ENCODE results near the gene UNC45A. TPM values are rescaled to one million over a fixed set of nuclear protein-coding genes. Genes with fewer than 3 reads are reported as not detected.
"Not testable (repeated sequence)": the region's sequence is repeated elsewhere in the genome, so short reads cannot be mapped to it uniquely, and the experiment has no call there.

UNC45A gene
- total RNA-seq, 1 experiment from 2014 or later: 63.1 TPM

DNA sequence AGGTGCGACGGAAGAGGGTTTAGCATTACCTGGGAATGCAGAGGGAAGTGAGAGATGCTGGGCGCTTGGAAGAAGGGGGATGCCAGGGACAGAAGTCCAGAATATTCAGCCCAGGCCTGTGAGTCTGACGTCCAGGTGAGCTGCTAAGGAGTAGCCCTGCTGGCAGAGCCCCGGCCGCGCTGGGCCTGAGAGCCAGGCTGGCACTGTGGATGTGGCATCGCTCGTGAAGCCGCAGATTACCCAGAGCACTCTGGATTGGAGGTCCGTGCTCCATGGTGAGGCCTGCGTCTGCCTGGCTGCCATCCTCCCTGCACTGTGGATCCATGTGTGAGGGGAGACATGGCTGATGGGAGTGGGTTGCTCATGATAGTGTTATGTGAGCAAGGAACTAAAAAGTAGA lies 17.5 kb upstream of the UNC45A start:
- ChIA-PET POLR2A (interaction anchor here (1.9 kb wide), 1 partner anchor 12 kb away, joined by 6 read pairs; no protein-coding TSS in a partner anchor), CTCF (interaction anchor here (0.6 kb wide), 1 partner anchor 16 kb away, joined by 3 read pairs; no protein-coding TSS in a partner anchor)
- BruUV-seq (replicated peaks): no TSS peak
- intact Hi-C loops (cut with micrococcal nuclease): no loop called here
- Mint-ChIP-seq H3K4me1 (ENCODE audit: insufficient read depth, unreplicated experiment) (no peaks in the 10 kb centered on the region), H3K36me3 (ENCODE audit: insufficient read depth, unreplicated experiment) (peaks cover 44% of the 10 kb centered on the region), H3K27ac (ENCODE audit: low read depth, unreplicated experiment) (no peak overlapping the region), H3K9me3 (ENCODE audit: unreplicated experiment) (no peaks in the 10 kb centered on the region), H3K4me3 (ENCODE audit: unreplicated experiment) (no peak overlapping the region), H3K27me3 (ENCODE audit: insufficient read depth, unreplicated experiment) (no peaks in the 10 kb centered on the region)
- TF ChIP-seq, protein P1, sequence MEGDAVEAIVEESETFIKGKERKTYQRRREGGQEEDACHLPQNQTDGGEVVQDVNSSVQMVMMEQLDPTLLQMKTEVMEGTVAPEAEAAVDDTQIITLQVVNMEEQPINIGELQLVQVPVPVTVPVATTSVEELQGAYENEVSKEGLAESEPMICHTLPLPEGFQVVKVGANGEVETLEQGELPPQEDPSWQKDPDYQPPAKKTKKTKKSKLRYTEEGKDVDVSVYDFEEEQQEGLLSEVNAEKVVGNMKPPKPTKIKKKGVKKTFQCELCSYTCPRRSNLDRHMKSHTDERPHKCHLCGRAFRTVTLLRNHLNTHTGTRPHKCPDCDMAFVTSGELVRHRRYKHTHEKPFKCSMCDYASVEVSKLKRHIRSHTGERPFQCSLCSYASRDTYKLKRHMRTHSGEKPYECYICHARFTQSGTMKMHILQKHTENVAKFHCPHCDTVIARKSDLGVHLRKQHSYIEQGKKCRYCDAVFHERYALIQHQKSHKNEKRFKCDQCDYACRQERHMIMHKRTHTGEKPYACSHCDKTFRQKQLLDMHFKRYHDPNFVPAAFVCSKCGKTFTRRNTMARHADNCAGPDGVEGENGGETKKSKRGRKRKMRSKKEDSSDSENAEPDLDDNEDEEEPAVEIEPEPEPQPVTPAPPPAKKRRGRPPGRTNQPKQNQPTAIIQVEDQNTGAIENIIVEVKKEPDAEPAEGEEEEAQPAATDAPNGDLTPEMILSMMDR (IDR thresholded peaks at IDR 0.05; ENCODE audit: unreplicated experiment): no peak
- no peak for DNase-seq (ENCODE audit: unreplicated experiment)

- POLR2A ChIA-PET: interaction anchor here (1.0 to 1.9 kb wide), 2 partner anchors 11 to 14 kb away, joined by 3 to 6 read pairs; partner anchors contain the start of gene HDDC3
Measured at GRCh38 chr15:90918034-90918788, 16.9 kb upstream of the UNC45A start.

DNA sequence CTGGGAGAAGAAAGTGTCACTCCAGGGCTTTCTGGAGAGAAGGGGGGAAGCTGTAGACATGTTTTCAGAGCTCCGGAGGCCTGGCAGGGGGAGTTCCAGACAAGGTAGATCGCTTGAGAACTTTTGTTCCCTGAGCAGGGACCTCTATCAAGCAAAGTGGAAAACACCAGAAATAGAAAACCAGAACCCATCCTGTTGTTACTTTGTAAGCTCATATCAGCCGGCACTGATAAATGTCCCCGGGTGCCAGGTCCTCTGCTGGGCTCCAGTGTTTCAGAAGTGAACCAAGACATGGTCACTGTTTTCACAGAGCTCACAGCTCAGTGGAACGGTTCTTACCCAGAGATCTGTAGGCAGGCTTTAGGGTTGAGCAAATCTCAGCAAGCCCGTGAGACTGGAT lies 16.2 kb upstream of the UNC45A start:
- no peaks in the 10 kb centered on the region for H3K4me1 Mint-ChIP-seq (ENCODE audit: insufficient read depth, unreplicated experiment)
- no TSS peak for BruUV-seq (replicated peaks)
- intact Hi-C loops (cut with micrococcal nuclease): no loop called here
- H3K36me3 Mint-ChIP-seq (ENCODE audit: insufficient read depth, unreplicated experiment): peaks cover 49% of the 10 kb centered on the region
- H3K9me3 Mint-ChIP-seq (ENCODE audit: unreplicated experiment): no peaks in the 10 kb centered on the region
- ChIA-PET POLR2A (interaction anchor here (1.0 to 1.9 kb wide), 2 partner anchors 11 to 13 kb away, joined by 3 to 6 read pairs; partner anchors contain the start of gene HDDC3), CTCF (interaction anchor here (0.5 to 1.2 kb wide), 2 partner anchors 12 to 14 kb away, joined by 3 to 4 read pairs; partner anchors contain the start of gene HDDC3)
- no peak overlapping the region for H3K27ac Mint-ChIP-seq (ENCODE audit: low read depth, unreplicated experiment)
- no peak overlapping the region for H3K4me3 Mint-ChIP-seq (ENCODE audit: unreplicated experiment)
- no peak for DNase-seq (ENCODE audit: unreplicated experiment)
- TF ChIP-seq, protein P1 (IDR thresholded peaks at IDR 0.05; ENCODE audit: unreplicated experiment): no peak
- no peaks in the 10 kb centered on the region for H3K27me3 Mint-ChIP-seq (ENCODE audit: insufficient read depth, unreplicated experiment)

More at GRCh38 chr15:90918034-90918788, 16.9 kb upstream of the UNC45A start:
- no TSS peak for BruUV-seq (replicated peaks)
- TF ChIP-seq, protein P1 (IDR thresholded peaks at IDR 0.05; ENCODE audit: unreplicated experiment): no peak
- peaks cover 47% of the 10 kb centered on the region for H3K36me3 Mint-ChIP-seq (ENCODE audit: insufficient read depth, unreplicated experiment)
- H3K27ac Mint-ChIP-seq (ENCODE audit: low read depth, unreplicated experiment): no peak overlapping the region
- DNase-seq (ENCODE audit: unreplicated experiment): no peak
- no peaks in the 10 kb centered on the region for H3K9me3 Mint-ChIP-seq (ENCODE audit: unreplicated experiment)
- H3K4me3 Mint-ChIP-seq (ENCODE audit: unreplicated experiment): no peak overlapping the region
- CTCF ChIA-PET: interaction anchor here (0.6 to 1.2 kb wide), 2 partner anchors 12 to 15 kb away, joined by 3 to 4 read pairs; no protein-coding TSS in a partner anchor
- no peaks in the 10 kb centered on the region for H3K4me1 Mint-ChIP-seq (ENCODE audit: insufficient read depth, unreplicated experiment)
- intact Hi-C loops (cut with micrococcal nuclease): no loop called here
- no peaks in the 10 kb centered on the region for H3K27me3 Mint-ChIP-seq (ENCODE audit: insufficient read depth, unreplicated experiment)

DNA sequence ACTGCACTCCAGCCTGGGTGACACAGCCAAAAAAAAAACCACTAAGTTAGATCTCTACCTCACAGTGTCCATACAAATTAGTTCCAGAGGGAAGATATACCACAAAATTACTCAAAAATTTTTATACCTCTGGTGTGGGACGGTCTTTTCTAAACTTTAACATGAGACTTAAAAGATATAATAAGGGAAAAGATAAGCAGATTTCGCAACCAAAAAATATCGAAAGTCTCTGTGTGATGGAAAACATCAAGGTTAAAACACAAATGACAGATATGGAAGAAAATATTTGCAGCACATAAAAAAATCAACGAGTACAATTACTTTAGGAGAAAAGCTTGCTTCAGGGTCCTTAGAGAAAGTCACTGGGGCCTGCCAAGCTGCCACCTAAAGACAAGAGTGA lies 13.2 kb upstream of the UNC45A start:
- Mint-ChIP-seq H3K4me3 (ENCODE audit: unreplicated experiment) (no peak overlapping the region), H3K36me3 (ENCODE audit: insufficient read depth, unreplicated experiment) (peaks cover 38% of the 10 kb centered on the region), H3K9me3 (ENCODE audit: unreplicated experiment) (no peaks in the 10 kb centered on the region), H3K27ac (ENCODE audit: low read depth, unreplicated experiment) (no peak overlapping the region), H3K27me3 (ENCODE audit: insufficient read depth, unreplicated experiment) (no peaks in the 10 kb centered on the region), H3K4me1 (ENCODE audit: insufficient read depth, unreplicated experiment) (no peaks in the 10 kb centered on the region)
- DNase-seq (ENCODE audit: unreplicated experiment): no peak
- ChIA-PET CTCF (interaction anchor here (0.7 to 4.6 kb wide), 3 partner anchors 11 to 699 kb away, joined by 4 to 49 read pairs (median 9); partner anchors contain the start of genes HDDC3, MAN2A2 and UNC45A), POLR2A (interaction anchor here (3.9 kb wide), 1 partner anchor 10 kb away, joined by 33 read pairs; the partner anchor contains the start of gene HDDC3)
- intact Hi-C loops (cut with micrococcal nuclease): no loop called here
- BruUV-seq (replicated peaks): no TSS peak
- TF ChIP-seq, protein P1 (IDR thresholded peaks at IDR 0.05; ENCODE audit: unreplicated experiment): no peak

DNA sequence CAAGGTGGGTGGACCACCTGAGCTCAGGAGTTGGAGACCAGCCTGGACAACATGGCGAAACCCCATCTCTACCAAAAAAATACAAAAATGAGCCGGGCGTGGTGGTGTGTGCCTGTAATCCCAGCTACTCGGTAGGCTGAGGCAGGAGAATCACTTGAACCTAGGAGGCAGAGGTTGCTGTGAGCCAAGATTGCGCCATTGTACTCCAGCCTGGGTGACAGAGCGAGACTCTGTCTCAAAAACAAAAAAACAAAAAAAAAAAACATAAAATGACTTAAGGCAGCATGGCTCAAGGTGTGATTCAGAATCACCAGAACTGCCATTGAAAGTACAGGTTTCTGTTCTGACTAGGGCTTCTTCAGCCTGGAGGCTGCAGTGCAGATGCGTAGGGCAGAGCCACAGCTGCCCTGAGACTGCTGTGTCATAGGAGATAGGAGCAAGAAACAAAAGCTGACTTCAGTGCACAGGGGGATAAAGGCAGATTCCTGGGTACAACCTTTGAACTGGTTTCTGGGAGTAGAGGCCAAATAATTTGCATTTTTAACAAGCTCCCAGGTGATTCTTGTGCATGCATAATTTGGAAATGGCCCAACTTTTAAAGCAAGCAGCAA lies 12.3 kb upstream of the UNC45A start:
- H3K9me3 Mint-ChIP-seq (ENCODE audit: unreplicated experiment); BruUV-seq (replicated peaks); H3K27me3 Mint-ChIP-seq (ENCODE audit: insufficient read depth, unreplicated experiment); H3K27ac Mint-ChIP-seq (ENCODE audit: low read depth, unreplicated experiment); H3K4me3 Mint-ChIP-seq (ENCODE audit: unreplicated experiment); DNase-seq (ENCODE audit: unreplicated experiment); H3K4me1 Mint-ChIP-seq (ENCODE audit: insufficient read depth, unreplicated experiment); intact Hi-C loops (cut with micrococcal nuclease): not testable (repeated sequence)
- peaks cover 38% of the 10 kb centered on the region for H3K36me3 Mint-ChIP-seq (ENCODE audit: insufficient read depth, unreplicated experiment)
- ChIA-PET CTCF (interaction anchor here (0.6 to 4.6 kb wide), 4 partner anchors 10 to 140 kb away, joined by 4 to 49 read pairs (median 8); partner anchors contain the start of genes HDDC3, MAN2A2 and UNC45A), POLR2A (interaction anchor here (1.3 to 3.9 kb wide), 2 partner anchors 9 to 20 kb away, joined by 4 to 33 read pairs; partner anchors contain the start of genes HDDC3 and MAN2A2)
